Mucosa of descending colon (tissue), 3 donors: Measurements from ENCODE around the gene GNAT1. TPM values are rescaled to one million over a fixed set of nuclear protein-coding genes. Genes with fewer than 3 reads are reported as not detected.

ENCODE experiments used
- ATAC-seq: fragments of 200-7000 bp; cut with Tn5 transposase; one replicate; pipeline ENCODE4 v1.9.1; 2020; ENCODE audit warnings: mild to moderate bottlenecking, moderate library complexity
- DNase-seq, 3 donors: peaks; one replicate each; pipeline ENCODE4 v3.0.0-alpha.2; 2020
- H3K36me3 ChIP-seq: fragments of 200-600 bp; one replicate; pipeline ENCODE4 v1.8.0; 2021; ENCODE audit warnings: low read depth, mild to moderate bottlenecking
- H3K4me1 ChIP-seq: fragments of 200-600 bp; one replicate; pipeline ENCODE4 v1.8.0; 2021; ENCODE audit warnings: low read depth, mild to moderate bottlenecking
- H3K4me3 ChIP-seq: fragments of 200-600 bp; one replicate; pipeline ENCODE4 v1.8.0; 2021; ENCODE audit warnings: mild to moderate bottlenecking
- H3K9me3 ChIP-seq: fragments of 200-600 bp; one replicate; pipeline ENCODE4 v1.8.0; 2021; ENCODE audit warnings: mild to moderate bottlenecking
- CTCF ChIP-seq: fragments of 200-600 bp; IDR thresholded peaks from one replicate; pipeline ENCODE4 v1.8.0; 2022; ENCODE audit warnings: antibody characterized with exemption, mild to moderate bottlenecking
- intact Hi-C, 2 donors: fragments of 100-400 bp; cut with DNase I in 1 of 2; cut with micrococcal nuclease in 1 of 2; formaldehyde crosslinking; loops; one replicate each; pipeline versions ENCODE4 v1.11.0 to v1.11.1; 2022; cut with DNase I, micrococcal nuclease
- total RNA-seq, 3 donors: library from RNA; stranded (reverse); fragmentation: NEBNext Ultra II Directional in 2 of 3; extraction: Animal tissue kit (Norgen Biotek cat#: 25700) in 2 of 3; gene quantifications; one replicate each; pipeline versions ENCODE4 v1.2.1 to v1.2.4, GENCODE V29; 2021 to 2023
- donor health status: DM: no; HTN: no; CAD: no; lungs with moderate emphysema.
- donor health status: DM: no; HTN: no; CAD: no.
- donor health status: DM: no; HTN: yes; CAD: no.

The GNAT1 gene
- total RNA-seq, 3 donors from 2014 or later: not detected

- TF ChIP-seq CTCF: no peak
- H3K9me3 ChIP-seq: no peaks in the 10 kb centered on the region
- no peak overlapping the region for H3K4me3 ChIP-seq
- no peaks in the 10 kb centered on the region for H3K36me3 ChIP-seq
- intact Hi-C loops: no loop called here
- peaks cover 30% of the 10 kb centered on the region for H3K4me1 ChIP-seq
- ATAC-seq (no peak), DNase-seq (no peak)
These were observed 26.9 kb upstream of the GNAT1 start for GRCh38 chr3:50164481-50164880.

- Histone ChIP-seq H3K36me3 (no peaks in the 10 kb centered on the region), H3K4me3 (no peak overlapping the region), H3K9me3 (no peaks in the 10 kb centered on the region), H3K4me1 (peaks cover 30% of the 10 kb centered on the region)
- DNase-seq: no peak
- no peak for ATAC-seq
- intact Hi-C loops: no loop called here
- TF ChIP-seq CTCF: no peak
These were observed 26.2 kb upstream of the GNAT1 start for GRCh38 chr3:50164984-50165909.

GRCh38 chr3:50165910-50166538 lies 25.4 kb upstream of the GNAT1 start:
- no peak for DNase-seq
- peaks cover 30% of the 10 kb centered on the region for H3K4me1 ChIP-seq

GRCh38 chr3:50166620-50167019 lies 24.8 kb upstream of the GNAT1 start:
- H3K36me3 ChIP-seq: no peaks in the 10 kb centered on the region
- no peaks in the 10 kb centered on the region for H3K9me3 ChIP-seq
- TF ChIP-seq CTCF: no peak
- ATAC-seq (no peak), DNase-seq (no peak)
- intact Hi-C loops: no loop called here
- H3K4me1 ChIP-seq: peaks cover 34% of the 10 kb centered on the region
- no peak overlapping the region for H3K4me3 ChIP-seq

More at GRCh38 chr3:50165910-50166538, 25.4 kb upstream of the GNAT1 start:
- H3K36me3 ChIP-seq: no peaks in the 10 kb centered on the region
- intact Hi-C loops: no loop called here
- H3K4me3 ChIP-seq: no peak overlapping the region
- no peak for ATAC-seq
- H3K9me3 ChIP-seq: no peaks in the 10 kb centered on the region
- no peak for TF ChIP-seq CTCF

- intact Hi-C loops: no loop called here
- ATAC-seq (peak; percentile 75), DNase-seq (peak in 2 of 3 donors; percentile 64 to 77)
- H3K4me3 ChIP-seq: no peak overlapping the region
- H3K4me1 ChIP-seq: peaks cover 35% of the 10 kb centered on the region
- no peak for TF ChIP-seq CTCF
- H3K9me3 ChIP-seq: no peaks in the 10 kb centered on the region
- no peaks in the 10 kb centered on the region for H3K36me3 ChIP-seq
These were observed 24.2 kb upstream of the GNAT1 start for GRCh38 chr3:50167069-50167840.
